ENCODE data around the gene HMGXB3.

HMGXB3 gene

GRCh38 chr5:150009671-150010387, 9.3 kb downstream of the HMGXB3 start:
- TF ChIP-seq REST (IDR thresholded peaks at IDR 0.05; ENCODE audit: insufficient read depth in 1 of 2, low read depth in 2 of 2, low read length in 2 of 2) (0 out of 4 replicates have a peak, but pooled peaks of 1 of the 2 experiments have one; percentile 43), SIN3A (IDR thresholded peaks at IDR 0.05; ENCODE audit: borderline replicate concordance, insufficient read depth, low read length) (0 out of 2 replicates have a peak, but pooled peaks have one; percentile 62), TAF1 (IDR thresholded peaks at IDR 0.05; ENCODE audit: borderline replicate concordance, insufficient read depth, low read length) (no peak), POLR2AphosphoS5 (IDR thresholded peaks at IDR 0.05; ENCODE audit: low read depth, low read length) (no peak), FOXP2 (optimal IDR thresholded peaks at IDR 0.05; ENCODE audit: borderline replicate concordance, extremely low read depth, extremely low read length, insufficient read depth) (peak; percentile 79)

- no peak for TF ChIP-seq TAF1 (IDR thresholded peaks at IDR 0.05; ENCODE audit: borderline replicate concordance, insufficient read depth, low read length)
- TF ChIP-seq FOXP2 (optimal IDR thresholded peaks at IDR 0.05; ENCODE audit: borderline replicate concordance, extremely low read depth, extremely low read length, insufficient read depth): no peak
- no peak for TF ChIP-seq SIN3A (IDR thresholded peaks at IDR 0.05; ENCODE audit: borderline replicate concordance, insufficient read depth, low read length)
- TF ChIP-seq REST (IDR thresholded peaks at IDR 0.05; ENCODE audit: insufficient read depth in 1 of 2, low read depth in 2 of 2, low read length in 2 of 2): no peak
- TF ChIP-seq POLR2AphosphoS5 (IDR thresholded peaks at IDR 0.05; ENCODE audit: low read depth, low read length): no peak
Observed at GRCh38 chr5:150013931-150014330, 13.4 kb downstream of the HMGXB3 start.

- no peak for TF ChIP-seq REST (IDR thresholded peaks at IDR 0.05; ENCODE audit: insufficient read depth in 1 of 2, low read depth in 2 of 2, low read length in 2 of 2)
- TF ChIP-seq FOXP2 (optimal IDR thresholded peaks at IDR 0.05; ENCODE audit: borderline replicate concordance, extremely low read depth, extremely low read length, insufficient read depth): no peak
- TF ChIP-seq POLR2AphosphoS5 (IDR thresholded peaks at IDR 0.05; ENCODE audit: low read depth, low read length): no peak
- TF ChIP-seq SIN3A (IDR thresholded peaks at IDR 0.05; ENCODE audit: borderline replicate concordance, insufficient read depth, low read length): no peak
- TF ChIP-seq TAF1 (IDR thresholded peaks at IDR 0.05; ENCODE audit: borderline replicate concordance, insufficient read depth, low read length): no peak
Observed at GRCh38 chr5:150014456-150014855, 13.9 kb downstream of the HMGXB3 start.

DNA sequence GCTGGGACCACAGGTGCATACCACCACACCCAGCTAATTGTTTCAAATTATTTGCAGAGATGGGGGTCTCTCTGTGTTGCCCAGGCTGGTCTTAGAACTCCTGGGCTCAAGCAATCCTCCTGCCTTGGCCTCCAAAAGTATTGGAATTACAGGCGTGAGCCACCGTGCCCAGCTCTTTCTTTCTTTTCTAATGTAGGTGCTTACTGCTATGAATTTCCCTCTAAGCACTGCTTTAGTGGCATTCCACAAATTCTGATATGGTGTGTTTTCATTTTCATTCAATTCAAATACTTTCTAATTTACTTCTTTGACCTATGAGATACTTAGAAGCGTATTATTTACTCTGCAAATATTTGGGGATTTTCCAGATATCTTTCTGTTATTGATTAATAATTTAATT, 14.9 kb downstream of the HMGXB3 start:
- no peak for TF ChIP-seq FOXP2 (optimal IDR thresholded peaks at IDR 0.05; ENCODE audit: borderline replicate concordance, extremely low read depth, extremely low read length, insufficient read depth)
- TF ChIP-seq POLR2AphosphoS5 (IDR thresholded peaks at IDR 0.05; ENCODE audit: low read depth, low read length): no peak
- no peak for TF ChIP-seq REST (IDR thresholded peaks at IDR 0.05; ENCODE audit: insufficient read depth in 1 of 2, low read depth in 2 of 2, low read length in 2 of 2)
- TF ChIP-seq TAF1 (IDR thresholded peaks at IDR 0.05; ENCODE audit: borderline replicate concordance, insufficient read depth, low read length): no peak
- TF ChIP-seq SIN3A (IDR thresholded peaks at IDR 0.05; ENCODE audit: borderline replicate concordance, insufficient read depth, low read length): no peak

Data from PFSK-1 (cell line).